Right hindlimb (tissue), 1 donor: ENCODE measurements around the gene FARP2.

ENCODE experiments used
- DNase-seq: peaks from one replicate; pipeline ENCODE4 v3.0.0-alpha.2; 2018

FARP2 gene

GRCh38 chr2:241460631-241461030 is 104.5 kb downstream of the FARP2 start:
- no peak for DNase-seq

DNA sequence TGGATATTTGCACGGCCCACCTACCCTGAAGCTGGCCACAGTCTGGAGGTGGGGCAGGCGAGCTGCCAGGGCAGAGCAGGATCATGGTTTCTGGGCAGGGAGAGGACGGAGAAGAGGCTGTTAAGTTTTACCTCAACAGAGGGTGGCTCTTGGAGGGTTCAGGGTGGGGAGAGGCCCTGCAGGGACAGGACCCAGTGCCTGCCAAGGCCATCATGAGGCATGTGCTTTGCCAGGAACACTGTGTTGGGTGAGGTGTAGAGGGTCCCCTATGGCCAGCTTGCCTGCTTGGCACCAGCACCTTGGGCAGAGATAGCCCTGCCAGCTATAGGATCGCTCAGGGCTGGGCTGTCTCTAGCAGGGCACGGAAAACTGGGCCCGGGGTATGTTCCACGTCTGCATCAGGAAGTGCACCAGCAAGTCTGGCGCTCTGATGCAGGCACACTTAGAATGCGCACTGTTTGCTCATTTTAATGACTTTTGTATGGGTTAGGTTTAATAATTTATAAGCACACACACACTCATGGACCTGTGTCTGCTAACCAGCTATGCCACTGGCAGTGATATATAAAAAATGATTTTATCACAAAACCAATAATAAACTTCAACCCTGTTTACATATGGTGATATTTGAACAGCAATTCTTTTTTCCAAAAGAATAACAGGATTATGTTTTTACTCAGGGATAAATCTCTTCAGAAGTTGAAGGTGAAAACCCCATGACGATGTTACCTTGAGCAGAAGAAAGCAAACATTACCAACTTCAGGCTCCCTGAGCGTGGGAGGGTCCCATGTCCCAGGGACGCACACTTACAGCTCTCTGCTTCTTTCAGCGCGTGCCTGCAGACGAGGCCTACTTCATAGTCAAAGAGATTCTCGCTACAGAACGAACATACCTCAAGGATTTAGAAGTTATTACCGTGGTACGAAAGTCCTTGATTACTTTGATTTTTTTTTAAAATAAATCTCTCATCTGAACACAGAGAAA is 105.9 kb downstream of the FARP2 start:
- DNase-seq, result no peak

DNA sequence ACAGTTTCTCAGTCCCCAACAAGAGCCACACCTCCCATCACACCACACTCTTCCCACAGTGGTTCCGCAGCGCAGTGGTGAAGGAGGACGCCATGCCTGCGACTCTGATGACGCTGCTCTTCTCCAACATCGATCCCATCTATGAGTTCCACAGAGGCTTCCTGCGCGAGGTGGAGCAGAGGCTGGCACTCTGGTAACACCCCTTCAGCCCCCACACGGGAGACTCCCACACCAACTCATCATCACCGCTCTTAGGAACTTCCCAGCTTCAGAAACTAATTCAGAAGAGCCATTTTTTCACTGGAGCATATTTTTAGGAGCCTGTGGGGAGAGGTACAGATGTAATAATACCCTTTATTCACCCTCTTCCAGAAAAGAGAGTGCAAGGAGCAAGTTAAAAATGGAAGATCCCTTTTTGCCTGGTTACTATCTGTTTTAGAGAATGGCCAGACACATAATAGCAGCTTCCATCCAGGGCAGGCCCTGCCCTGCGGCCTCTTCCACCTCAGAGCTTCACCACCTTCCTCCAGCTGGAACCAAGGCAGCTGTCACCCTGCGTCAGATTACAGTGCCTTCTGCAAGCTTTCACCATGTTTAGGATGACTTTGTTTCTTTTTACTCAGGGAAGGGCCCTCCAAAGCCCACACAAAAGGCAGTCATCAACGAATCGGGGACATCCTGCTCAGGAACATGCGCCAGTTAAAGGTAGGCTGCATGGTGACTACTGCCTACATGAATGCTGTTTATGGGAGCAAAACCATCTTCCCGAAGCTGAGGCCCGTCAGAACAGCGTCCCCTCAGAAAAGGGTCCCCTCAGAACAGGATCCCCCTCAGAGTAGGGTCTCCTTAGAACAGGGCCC is 107.4 kb downstream of the FARP2 start:
- DNase-seq, result no peak

- no peak for DNase-seq
These were observed 109.5 kb downstream of the FARP2 start for GRCh38 chr2:241465543-241465942.

GRCh38 chr2:241466230-241466629 is 110.1 kb downstream of the FARP2 start:
- DNase-seq, result no peak

DNA sequence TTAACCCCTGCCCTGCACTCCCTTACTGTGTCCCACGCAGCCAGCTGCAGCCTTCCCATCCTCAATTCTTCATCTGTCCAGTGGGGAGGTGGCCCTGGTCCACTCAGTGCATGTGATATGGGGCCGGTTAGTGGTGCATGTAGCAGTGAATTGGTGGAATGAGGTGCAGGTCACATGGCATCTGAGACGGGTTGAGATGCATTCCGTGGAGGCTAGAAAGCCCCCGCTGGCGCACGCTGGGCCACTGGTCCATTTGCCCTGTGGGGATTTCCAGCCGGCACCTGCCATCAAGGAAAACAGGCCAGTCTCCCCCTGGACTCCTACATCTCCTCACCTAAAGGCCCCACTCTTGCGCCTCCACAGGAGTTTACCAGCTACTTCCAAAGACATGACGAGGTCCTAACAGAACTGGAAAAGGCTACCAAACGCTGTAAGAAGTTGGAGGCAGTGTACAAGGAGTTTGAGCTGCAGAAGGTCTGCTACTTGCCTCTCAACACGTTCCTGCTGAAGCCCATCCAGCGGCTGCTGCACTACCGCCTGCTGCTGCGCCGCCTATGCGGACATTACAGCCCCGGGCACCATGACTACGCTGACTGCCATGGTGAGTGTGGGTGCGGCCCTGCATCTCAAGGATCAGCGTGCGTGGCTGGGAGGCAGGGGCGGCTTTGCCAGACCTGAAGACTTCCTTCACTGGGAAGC is 111.8 kb downstream of the FARP2 start:
- DNase-seq, result no peak

- no peak for DNase-seq
These were observed 112.3 kb downstream of the FARP2 start for GRCh38 chr2:241468476-241468781.

DNA sequence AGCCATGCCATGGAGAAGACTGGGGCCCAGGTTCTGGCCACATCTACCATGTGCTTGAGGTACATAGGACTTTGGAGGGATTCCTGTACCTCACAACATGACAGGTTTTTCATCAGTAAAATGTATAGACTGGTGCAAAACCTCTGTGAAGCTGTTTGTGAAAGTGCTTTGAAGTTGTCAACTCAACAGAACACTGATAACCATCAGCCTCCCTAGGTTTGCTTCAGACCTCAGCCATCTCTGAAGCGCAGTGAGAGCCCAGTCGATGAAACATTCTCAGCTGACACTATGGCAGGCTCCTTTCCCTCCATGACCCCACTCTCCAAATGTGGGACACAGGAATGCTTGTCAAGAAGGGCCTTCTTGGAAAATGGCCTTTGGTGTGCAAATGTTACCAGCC is 113.7 kb downstream of the FARP2 start:
- no peak for DNase-seq

- no peak for DNase-seq
These were observed 117.3 kb downstream of the FARP2 start for GRCh38 chr2:241473399-241473798.

- DNase-seq, result no peak
These were observed 119.2 kb downstream of the FARP2 start for GRCh38 chr2:241475267-241475666.

GRCh38 chr2:241478166-241478565 is 122.1 kb downstream of the FARP2 start:
- DNase-seq, result no peak

GRCh38 chr2:241479026-241479898 is 123.2 kb downstream of the FARP2 start:
- no peak for DNase-seq

GRCh38 chr2:241481687-241482086 is 125.6 kb downstream of the FARP2 start:
- no peak for DNase-seq

- no peak for DNase-seq
These were observed 126.3 kb downstream of the FARP2 start for GRCh38 chr2:241482126-241482955.

DNA sequence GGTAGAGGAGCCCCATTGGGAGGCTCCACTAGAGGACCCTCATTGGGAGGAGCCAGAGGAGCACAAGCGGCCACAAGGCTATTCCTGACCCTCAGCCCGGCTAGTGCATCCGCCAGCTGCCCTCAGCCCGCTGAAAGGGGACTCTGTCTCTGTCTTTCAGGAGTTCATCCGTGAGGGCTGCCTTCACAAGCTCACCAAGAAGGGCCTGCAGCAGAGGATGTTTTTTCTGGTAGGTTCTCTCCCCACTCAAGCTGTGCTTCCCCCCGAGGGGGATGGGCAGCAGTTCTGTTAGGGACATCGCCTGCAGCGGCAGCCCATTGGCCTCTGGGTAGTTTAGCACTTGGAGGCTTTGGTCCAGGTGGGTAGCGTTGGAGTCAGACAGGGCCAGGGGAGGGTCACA is 127.2 kb downstream of the FARP2 start:
- DNase-seq, result no peak

DNA sequence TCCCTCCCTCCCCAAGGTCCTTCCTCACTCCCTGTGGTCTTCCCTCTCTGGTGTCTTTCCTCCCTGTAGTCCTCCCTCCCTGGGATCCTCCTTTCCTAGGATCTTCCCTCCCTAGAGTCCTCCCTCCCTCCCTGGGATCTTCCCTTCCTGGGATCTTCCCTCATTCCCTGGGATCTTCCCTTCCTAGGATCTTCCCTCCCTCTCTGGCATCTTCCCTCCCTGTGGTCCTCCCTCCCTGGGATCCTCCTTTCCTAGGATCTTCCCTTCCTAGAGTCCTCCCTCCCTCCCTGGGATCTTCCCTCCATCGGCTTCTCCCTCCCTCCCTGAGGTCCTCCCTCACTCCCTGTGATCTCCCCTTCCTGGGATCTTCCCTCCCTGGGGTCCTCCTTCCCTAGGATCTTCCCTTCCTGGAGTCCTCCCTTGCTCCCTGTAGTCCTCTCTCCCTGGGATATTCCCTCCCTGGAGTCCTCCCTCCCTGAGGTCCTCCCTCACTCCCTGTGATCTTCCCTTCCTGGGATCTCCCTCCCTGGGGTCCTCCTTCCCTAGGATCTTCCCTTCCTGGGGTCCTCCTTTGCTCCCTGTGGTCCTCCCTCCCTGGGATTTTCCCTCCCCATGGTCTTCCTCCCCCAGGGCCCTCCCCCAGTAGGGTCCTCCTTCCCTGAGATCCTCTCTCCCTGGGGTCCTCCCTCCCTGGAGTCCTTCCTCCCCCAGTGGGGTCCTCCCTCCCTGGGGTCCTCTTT is 129.3 kb downstream of the FARP2 start:
- DNase-seq, result no peak

DNA sequence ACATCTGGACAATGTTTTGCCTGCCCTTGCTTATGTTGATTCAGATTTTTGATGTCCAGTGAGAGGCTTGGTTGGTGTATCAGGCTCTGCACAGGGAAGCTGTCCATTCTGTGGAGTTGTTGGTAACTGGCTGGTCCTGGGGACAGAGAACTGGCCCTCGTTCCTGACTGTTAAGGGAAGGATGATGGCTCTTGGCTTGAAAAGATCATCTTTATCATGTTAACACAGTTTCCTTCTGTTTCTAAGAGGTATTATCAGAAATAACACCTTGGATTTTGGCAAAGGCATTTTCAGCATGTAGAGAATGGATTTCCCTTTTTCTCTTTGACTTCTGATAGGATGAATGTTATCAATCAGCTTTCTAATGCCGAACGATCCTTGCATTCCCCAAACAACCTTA is 133.0 kb downstream of the FARP2 start:
- DNase-seq, result no peak

DNA sequence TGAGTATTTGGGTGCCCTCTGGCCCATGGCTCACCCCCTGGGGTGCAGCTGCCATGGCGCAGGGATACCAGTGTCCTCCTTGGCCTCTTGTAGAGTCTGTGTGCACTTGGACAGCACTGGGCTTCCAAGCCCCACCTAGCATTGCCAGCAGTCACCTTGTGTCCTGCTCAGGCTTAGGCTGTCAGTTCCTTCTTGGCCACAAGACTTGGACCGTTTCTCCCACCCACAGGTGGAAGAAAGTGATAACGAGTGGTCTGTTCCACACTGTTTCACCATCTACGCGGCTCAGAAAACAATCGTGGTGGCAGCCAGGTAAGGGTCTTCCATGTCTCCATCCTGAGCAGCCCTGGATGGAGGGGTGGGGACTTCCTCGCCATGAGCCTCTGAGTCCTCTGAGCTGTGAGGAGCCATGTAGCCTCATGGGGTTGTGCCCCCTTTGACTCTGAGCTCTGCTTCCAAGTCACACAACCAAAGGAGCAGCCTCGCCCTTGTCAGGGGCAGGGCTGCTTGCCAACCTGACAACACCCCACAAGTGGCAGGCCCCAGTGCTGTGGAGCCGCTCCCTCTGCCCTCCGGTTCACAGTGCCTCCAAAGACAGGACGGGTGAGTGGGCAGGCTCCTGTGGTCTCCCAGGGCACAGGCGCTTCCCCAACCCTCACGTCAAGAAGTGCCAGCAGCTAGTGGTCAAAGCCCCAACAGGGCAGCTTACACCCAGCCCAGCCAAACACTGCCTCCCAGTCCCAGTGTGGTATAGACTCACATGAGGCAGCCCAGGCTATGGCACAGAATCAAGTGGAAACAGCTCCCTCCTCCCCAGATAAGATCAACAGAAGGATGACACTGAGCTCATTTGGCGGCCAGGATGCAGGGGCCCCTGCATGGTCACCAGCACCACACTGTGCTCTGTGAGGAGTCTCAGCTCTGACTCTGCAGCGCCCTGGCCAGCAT is 133.9 kb downstream of the FARP2 start:
- no peak for DNase-seq

DNA sequence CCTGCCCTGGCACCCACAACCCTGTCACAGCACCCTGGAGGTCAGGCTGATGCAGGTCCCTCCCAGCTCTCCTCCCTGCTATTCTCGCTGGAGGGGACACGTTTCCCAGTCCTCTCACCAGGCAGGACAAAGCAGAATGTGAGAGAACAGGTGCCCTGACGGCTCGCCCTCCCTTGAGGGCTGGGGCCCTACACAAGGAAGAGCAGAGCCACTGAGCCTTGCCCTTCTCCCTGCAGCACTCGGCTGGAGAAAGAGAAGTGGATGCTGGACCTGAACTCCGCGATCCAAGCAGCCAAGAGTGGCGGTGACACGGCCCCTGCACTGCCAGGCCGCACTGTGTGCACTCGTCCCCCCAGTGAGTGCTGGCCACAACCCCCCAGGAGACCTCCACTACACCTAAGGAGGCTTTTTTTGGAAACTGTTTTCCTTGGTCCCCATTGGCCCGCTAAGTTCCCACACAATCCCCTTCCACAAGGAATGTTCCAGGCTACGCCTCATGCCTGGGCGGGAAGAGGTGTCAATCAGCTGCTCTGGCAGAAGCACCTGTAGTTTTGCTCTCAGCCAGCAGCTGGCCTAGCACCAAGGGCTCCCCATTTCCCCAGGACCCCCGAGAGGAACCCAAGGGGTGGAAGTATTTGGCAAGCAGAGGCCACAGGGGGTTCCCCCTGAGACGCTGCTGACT is 134.9 kb downstream of the FARP2 start:
- DNase-seq, result no peak
